Esophagus muscularis mucosa (tissue), 4 donors: Measurements from ENCODE around the gene TMEM25. TPM values are rescaled to one million over a fixed set of nuclear protein-coding genes. Genes with fewer than 3 reads are reported as not detected.
"Not testable (repeated sequence)": the region's sequence is repeated elsewhere in the genome, so short reads cannot be mapped to it uniquely, and the experiment has no call there.

Experiments used
- DNase-seq: peaks from one replicate; pipeline ENCODE4 v3.0.0-alpha.2; 2017; ENCODE audit errors: extremely low spot score
- H3K27ac ChIP-seq, 4 donors: fragments of 200-600 bp; sonication (generic); replicated peaks in 1 of 4; 1 replicate in 3 of 4; 2 replicates in 1 of 4; pipeline ENCODE4 v1.5.1; 2016 to 2019; ENCODE audit warnings: mild to moderate bottlenecking in 1 of 4
- H3K27me3 ChIP-seq, 4 donors: fragments of 200-600 bp; sonication (generic); one replicate each; pipeline versions ENCODE4 v1.5.1 to v1.6.0; 2016 to 2019
- H3K36me3 ChIP-seq, 4 donors: fragments of 200-600 bp; sonication (generic); one replicate each; pipeline ENCODE4 v1.5.1; 2016 to 2019
- H3K4me1 ChIP-seq, 4 donors: fragments of 200-600 bp; sonication (generic); one replicate each; pipeline ENCODE4 v1.5.1; 2016 to 2019
- H3K4me3 ChIP-seq, 4 donors: fragments of 200-600 bp; sonication (generic); 1 replicate in 2 of 4; 2 replicates in 2 of 4; pipeline ENCODE4 v1.5.1; 2016 to 2019; ENCODE audit warnings: mild to moderate bottlenecking in 4 of 4, moderate library complexity in 1 of 4
- H3K9me3 ChIP-seq, 4 donors: fragments of 200-600 bp; sonication (generic); 1 replicate in 3 of 4; 2 replicates in 1 of 4; pipeline ENCODE4 v1.5.1; 2016 to 2019
- CTCF ChIP-seq, 3 experiments: fragments of 200-600 bp in 2 of 3; fragments of 450-650 bp in 1 of 3; sonication (generic) in 2 of 3; IDR thresholded peaks; one replicate each; pipeline ENCODE4 v1.5.1; 2017 to 2019; ENCODE audit warnings: antibody characterized with exemption in 3 of 3, mild to moderate bottlenecking in 2 of 3, moderate library complexity in 1 of 3
- EP300 ChIP-seq: sonication (generic); formaldehyde crosslinking; IDR thresholded peaks from one replicate; pipeline ENCODE4 v1.6.1; 2017; ENCODE audit warnings: antibody characterized with exemption
- POLR2A ChIP-seq: fragments of 450-650 bp; IDR thresholded peaks from one replicate; pipeline ENCODE4 v1.6.1; 2017; ENCODE audit warnings: antibody characterized with exemption, moderate library complexity, mild to moderate bottlenecking, low read depth
- POLR2AphosphoS5 ChIP-seq, 2 donors: sonication (generic); formaldehyde crosslinking; IDR thresholded peaks; one replicate each; pipeline ENCODE4 v1.6.1; 2017; ENCODE audit warnings: antibody characterized with exemption in 2 of 2
- WGBS: methylation state at CpG from one replicate; pipeline ENCODE4 v1.1.5; 2018; 5-methylcytosine and 5-hydroxymethylcytosine counted together
- intact Hi-C: fragments of 100-400 bp; cut with DNase I; formaldehyde crosslinking; loops from one replicate; pipeline ENCODE4 v1.15.1; 2023
- total RNA-seq, 4 donors: library from RNA; depleted of rRNA; stranded (reverse); fragments of >200 nt; gene quantifications; one replicate each; pipeline versions ENCODE4 v1.1.0 to v1.2.1, GENCODE V29; 2016

The TMEM25 gene
- total RNA-seq, result 10 to 100 TPM; 35.0 to 56.5 (median 54.0) TPM

GRCh38 chr11:118530683-118531596 lies at the start of gene TMEM25:
TMEM25 (plus strand) TSS chr11:118531192; CDS start chr11:118531802, 610 bp downstream.
- 2% methylated on average over 19 of the region's 94 CpGs for WGBS
- Histone ChIP-seq H3K4me1 (peaks cover 15 to 43% (median 33%) of the 10 kb centered on the region in 4 donors), H3K9me3 (no peaks in the 10 kb centered on the region), H3K4me3 (peak within 1 kb of the TSS; percentile 83 to 87 (median 84)), H3K27ac (peak within 1 kb of the TSS; percentile 74 to 86 (median 85)), H3K36me3 (peaks cover 0 to 28% (median 16%) of the 10 kb centered on the region in 4 donors), H3K27me3 (no peaks in the 10 kb centered on the region)
- intact Hi-C loops, result loop anchor here (5.0 kb wide), 1 partner anchor 36 kb away; the partner anchor contains the start of gene IFT46
- TF ChIP-seq POLR2A (peak; percentile 26), POLR2AphosphoS5 (IDR thresholded peaks at IDR 0.05) (peak; percentile 57 to 66), EP300 (no peak), CTCF (IDR thresholded peaks at IDR 0.05) (peak in 1 of 3 experiments; percentile 27)
- DNase-seq, result no peak

GRCh38 chr11:118481238-118481637 lies 49.8 kb upstream of the TMEM25 start:
- not testable (repeated sequence) for DNase-seq, H3K27ac ChIP-seq, H3K4me1 ChIP-seq, H3K4me3 ChIP-seq, H3K9me3 ChIP-seq, H3K27me3 ChIP-seq
- intact Hi-C loops, result loop anchor here (10.0 kb wide), 1 partner anchor 276 kb away; no protein-coding TSS in a partner anchor
- H3K36me3 ChIP-seq, result peaks cover 72 to 100% (median 96%) of the 10 kb centered on the region in 4 donors
- 97% methylated on average over 1 of the region's 1 CpG for WGBS

- no peaks in the 10 kb centered on the region for H3K27me3 ChIP-seq
- no peaks in the 10 kb centered on the region for H3K9me3 ChIP-seq
- H3K36me3 ChIP-seq, result peaks cover 59 to 94% (median 82%) of the 10 kb centered on the region in 4 donors
- 95% methylated on average over 3 of the region's 3 CpGs for WGBS
- intact Hi-C loops, result loop anchor here (10.0 kb wide), 1 partner anchor 280 kb away; no protein-coding TSS in a partner anchor
- no peak for TF ChIP-seq POLR2AphosphoS5 (IDR thresholded peaks at IDR 0.05)
- no peak for TF ChIP-seq EP300
- TF ChIP-seq CTCF (IDR thresholded peaks at IDR 0.05), result no peak
- TF ChIP-seq POLR2A, result no peak
- H3K4me3 ChIP-seq, result no peak overlapping the region
- H3K4me1 ChIP-seq, result no peaks in the 10 kb centered on the region
- no peak for DNase-seq
- no peak overlapping the region for H3K27ac ChIP-seq
Observed at GRCh38 chr11:118484405-118484804, 46.6 kb upstream of the TMEM25 start.

- intact Hi-C loops, result loop anchor here (5.0 to 10.0 kb wide), 2 partner anchors 280 to 338 kb away; no protein-coding TSS in a partner anchor
- Histone ChIP-seq H3K4me1 (no peaks in the 10 kb centered on the region), H3K36me3 (peaks cover 61 to 94% (median 82%) of the 10 kb centered on the region in 4 donors), H3K4me3 (no peak overlapping the region), H3K27ac (no peak overlapping the region), H3K27me3 (no peaks in the 10 kb centered on the region), H3K9me3 (no peaks in the 10 kb centered on the region)
- no peak for DNase-seq
- no peak for TF ChIP-seq POLR2AphosphoS5 (IDR thresholded peaks at IDR 0.05)
- no peak for TF ChIP-seq POLR2A
- TF ChIP-seq EP300, result no peak
- TF ChIP-seq CTCF (IDR thresholded peaks at IDR 0.05), result no peak
Observed at GRCh38 chr11:118485273-118485672, 45.7 kb upstream of the TMEM25 start.

GRCh38 chr11:118488480-118489109 lies 42.4 kb upstream of the TMEM25 start:
- WGBS, result 26% methylated on average over 7 of the region's 7 CpGs
- Histone ChIP-seq H3K36me3 (peaks cover 55 to 93% (median 82%) of the 10 kb centered on the region in 4 donors), H3K4me1 (no peaks in the 10 kb centered on the region), H3K4me3 (no peak overlapping the region), H3K27ac (no peak overlapping the region), H3K27me3 (no peaks in the 10 kb centered on the region), H3K9me3 (no peaks in the 10 kb centered on the region)
- intact Hi-C loops, result loop anchor here (2.0 to 10.0 kb wide), 3 partner anchors 88 to 341 kb away; partner anchors contain the start of gene ATP5MG
- peak; percentile 76 to 82 (median 79) for TF ChIP-seq CTCF (IDR thresholded peaks at IDR 0.05)
- TF ChIP-seq POLR2AphosphoS5 (IDR thresholded peaks at IDR 0.05), result peak in 1 of 2 donors; percentile 13
- TF ChIP-seq POLR2A, result no peak
- no peak for TF ChIP-seq EP300
- DNase-seq, result no peak
